HCT116 (cell line): ENCODE measurements around the gene KLHL33. TPM values are rescaled to one million over a fixed set of nuclear protein-coding genes. Genes with fewer than 3 reads are reported as not detected.

Source experiments
- ATAC-seq: fragments of 200-7000 bp; cut with Tn5 transposase; 2 replicates; pipeline ENCODE4 v1.9.1; 2020; ENCODE audit warnings: mild to moderate bottlenecking, moderate library complexity
- BruUV-seq: library from RNA; stranded (reverse); fragments of 400-500 nt; replicated peaks from 2 replicates; lab custom pipeline; 2021; lab: Mats Ljungman, UMichigan
- CTCF ChIA-PET: fragments of 300-600 bp; sonication (Branson Sonifier 250); formaldehyde crosslinking; loops from one replicate; lab custom pipeline; 2021; ENCODE audit warnings: antibody characterized with exemption; lab: Charles Lee
- POLR2A ChIA-PET: fragments of 300-600, 350-600 bp; sonication (Branson Sonifier 250); formaldehyde crosslinking; loops from one replicate; lab custom pipeline; 2021; ENCODE audit warnings: antibody characterized with exemption; lab: Charles Lee
- RAD21 ChIA-PET, 2 experiments: fragments of 300-600 bp; sonication (Branson Sonifier 250); formaldehyde crosslinking; loops; one replicate each; lab custom pipeline; 2023; ENCODE audit warnings: low total read pairs in 2 of 2; ENCODE audit not compliant: uncharacterized antibody in 2 of 2, unreplicated experiment in 2 of 2, low non-redundant PET in 1 of 2; lab: Charles Lee
- DNase-seq: peaks from one replicate; pipeline ENCODE4 v3.0.0-alpha.2; 2010; ENCODE audit warnings: low read depth, low spot score
- H2AFZ ChIP-seq: fragments of 200-600 bp; shearing (Covaris generic), sonication (generic); 2 replicates; pipeline ENCODE4 v1.6.1; 2017; ENCODE audit warnings: low read depth, mixed run types, mixed read lengths, antibody characterized with exemption, low read length; ENCODE audit not compliant: poor library complexity, severe bottlenecking
- H3K27ac ChIP-seq: 2 replicates; pipeline ENCODE4 v1.5.1; 2012; ENCODE audit warnings: low read depth, low read length
- H3K27me3 ChIP-seq: fragments of 200-600 bp; sonication (generic); 2 replicates; pipeline ENCODE4 v1.6.1; 2016; ENCODE audit warnings: mixed run types, low read length, mixed read lengths; ENCODE audit not compliant: insufficient read depth
- H3K36me3 ChIP-seq, 2 experiments: fragments of 200-500 bp in 1 of 2; fragments of 200-600 bp in 1 of 2; sonication (Bioruptor generic) in 1 of 2; sonication (generic) in 1 of 2; 2 replicates each; pipeline versions ENCODE4 v1.5.1 to v1.6.1; 2014 to 2016; ENCODE audit warnings: low read length in 2 of 2, inconsistent platforms in 1 of 2, mixed read lengths in 1 of 2, mixed run types in 1 of 2; ENCODE audit not compliant: insufficient read depth in 2 of 2, control insufficient read depth in 1 of 2
- H3K4me1 ChIP-seq, 2 experiments: fragments of 200-600 bp in 1 of 2; sonication (generic) in 1 of 2; 2 replicates each; pipeline versions ENCODE4 v1.5.1 to v1.6.1; 2012 to 2017; ENCODE audit warnings: low read length in 2 of 2, inconsistent platforms in 1 of 2, mild to moderate bottlenecking in 1 of 2, mixed read lengths in 1 of 2, mixed run types in 1 of 2, moderate library complexity in 1 of 2; ENCODE audit not compliant: insufficient read depth in 2 of 2, control insufficient read depth in 1 of 2
- H3K4me2 ChIP-seq: fragments of 200-600 bp; sonication (generic); 2 replicates; pipeline ENCODE4 v1.6.1; 2017; ENCODE audit warnings: mixed run types, low read length, mixed read lengths
- H3K4me3 ChIP-seq, 2 experiments: fragments of 200-600 bp in 1 of 2; sonication (generic) in 1 of 2; replicated peaks in 1 of 2; 2 replicates each; pipeline ENCODE4 v1.5.1; 2011 to 2016; ENCODE audit warnings: low read length in 2 of 2, control low read depth in 1 of 2, low read depth in 1 of 2, mild to moderate bottlenecking in 1 of 2, mixed read lengths in 1 of 2, mixed run types in 1 of 2
- H3K79me2 ChIP-seq: fragments of 200-600 bp; sonication (generic); 2 replicates; pipeline ENCODE4 v1.6.1; 2017; ENCODE audit warnings: mild to moderate bottlenecking, mixed run types, low read length, moderate library complexity, mixed read lengths; ENCODE audit not compliant: insufficient read depth
- H3K9ac ChIP-seq: fragments of 200-600 bp; sonication (generic); 2 replicates; pipeline ENCODE4 v1.6.1; 2016; ENCODE audit warnings: low read length, mixed read lengths
- H3K9me2 ChIP-seq: fragments of 200-600 bp; sonication (generic), shearing (Covaris generic); 2 replicates; pipeline ENCODE4 v1.6.1; 2017; ENCODE audit warnings: mixed run types, mild to moderate bottlenecking, moderate library complexity; ENCODE audit not compliant: insufficient read depth
- H3K9me3 ChIP-seq, 2 experiments: fragments of 200-500 bp in 1 of 2; fragments of 200-600 bp in 1 of 2; sonication (Bioruptor generic) in 1 of 2; sonication (generic) in 1 of 2; 2 replicates each; pipeline ENCODE4 v1.6.1; 2014 to 2017; ENCODE audit warnings: low read length in 2 of 2, mixed read lengths in 2 of 2, inconsistent platforms in 1 of 2, low read depth in 1 of 2, mild to moderate bottlenecking in 1 of 2, mixed run types in 1 of 2, moderate library complexity in 1 of 2; ENCODE audit not compliant: control insufficient read depth in 1 of 2, insufficient read depth in 1 of 2
- H4K20me1 ChIP-seq: fragments of 200-600 bp; sonication (generic), shearing (Covaris generic); 2 replicates; pipeline ENCODE4 v1.6.1; 2017; ENCODE audit warnings: mixed run types, mild to moderate bottlenecking, moderate library complexity; ENCODE audit not compliant: insufficient read depth
- CBX3 ChIP-seq: IDR thresholded peaks from 2 replicates; pipeline ENCODE4 v1.6.1; 2012; ENCODE audit warnings: low read depth
- EZH2phosphoT487 ChIP-seq: fragments of 200-600 bp; IDR thresholded peaks from 2 replicates; pipeline ENCODE4 v1.6.1; 2018; ENCODE audit warnings: antibody characterized with exemption, borderline replicate concordance
- FOSL1 ChIP-seq: IDR thresholded peaks from 2 replicates; pipeline ENCODE4 v1.6.1; 2012; ENCODE audit warnings: low read depth
- JUND ChIP-seq: IDR thresholded peaks from 2 replicates; pipeline ENCODE4 v1.6.1; 2012
- POLR2AphosphoS5 ChIP-seq: IDR thresholded peaks from 2 replicates; pipeline ENCODE4 v1.6.1; 2011; ENCODE audit warnings: mild to moderate bottlenecking, low read depth, low read length, moderate library complexity
- REST ChIP-seq: IDR thresholded peaks from 2 replicates; pipeline ENCODE4 v1.6.1; 2012; ENCODE audit warnings: low read depth
- SIN3A ChIP-seq: IDR thresholded peaks from 2 replicates; pipeline ENCODE4 v1.6.1; 2012; ENCODE audit warnings: low read depth
- SP1 ChIP-seq: IDR thresholded peaks from 2 replicates; pipeline ENCODE4 v1.6.1; 2012; ENCODE audit warnings: low read depth
- ZBTB33 ChIP-seq: IDR thresholded peaks from 2 replicates; pipeline ENCODE4 v1.6.1; 2011; ENCODE audit warnings: mild to moderate bottlenecking, low read length, moderate library complexity; ENCODE audit not compliant: insufficient replicate concordance; ENCODE audit errors: extremely low read depth
- intact Hi-C: fragments of 100-400 bp; cut with micrococcal nuclease; formaldehyde crosslinking; loops from 2 replicates; pipeline ENCODE4 v1.10.0; 2022
- total RNA-seq: library from RNA; stranded (reverse); gene quantifications from one replicate; pipeline ENCODE4 v1.2.1, GENCODE V29; 2021; ENCODE audit not compliant: unreplicated experiment
- TF ChIP-seq, protein P1 (sequence below), 3 experiments: fragments of 200-600 bp in 1 of 3; sonication (generic) in 1 of 3; IDR thresholded peaks in 2 of 3; conservative IDR thresholded peaks in 1 of 3; 2 replicates each; pipeline ENCODE4 v1.5.1; 2012 to 2017; ENCODE audit warnings: low read depth in 2 of 3, low read length in 2 of 3, antibody characterized with exemption in 1 of 3, borderline replicate concordance in 1 of 3, control low read depth in 1 of 3, mild to moderate bottlenecking in 1 of 3, mixed read lengths in 1 of 3, mixed run types in 1 of 3, moderate library complexity in 1 of 3; ENCODE audit not compliant: insufficient read depth in 1 of 3

KLHL33 gene
- total RNA-seq, 1 experiment from 2014 or later = 0.05 TPM

GRCh38 chr14:20381341-20381740 is 54.6 kb downstream of the KLHL33 start:
- intact Hi-C loops = no loop called here
- H3K4me2 ChIP-seq = no peak overlapping the region

More at GRCh38 chr14:20381341-20381740, 54.6 kb downstream of the KLHL33 start:
- H3K27me3 ChIP-seq = no peaks in the 10 kb centered on the region
- H3K27ac ChIP-seq = no peak overlapping the region
- no peak for ATAC-seq
- no peaks in the 10 kb centered on the region for H4K20me1 ChIP-seq
- H3K4me1 ChIP-seq = no peaks in the 10 kb centered on the region
- H3K9me3 ChIP-seq = no peaks in the 10 kb centered on the region
- peaks cover 32 to 43% of the 10 kb centered on the region in 2 experiments; a peak in 3 of 4 replicates for H3K36me3 ChIP-seq
- BruUV-seq = no TSS peak
- no peak overlapping the region for H3K4me3 ChIP-seq
- no peak overlapping the region for H2AFZ ChIP-seq
- no peak for TF ChIP-seq JUND
- no peak for TF ChIP-seq POLR2AphosphoS5
- TF ChIP-seq SIN3A = no peak
- TF ChIP-seq, protein P1, sequence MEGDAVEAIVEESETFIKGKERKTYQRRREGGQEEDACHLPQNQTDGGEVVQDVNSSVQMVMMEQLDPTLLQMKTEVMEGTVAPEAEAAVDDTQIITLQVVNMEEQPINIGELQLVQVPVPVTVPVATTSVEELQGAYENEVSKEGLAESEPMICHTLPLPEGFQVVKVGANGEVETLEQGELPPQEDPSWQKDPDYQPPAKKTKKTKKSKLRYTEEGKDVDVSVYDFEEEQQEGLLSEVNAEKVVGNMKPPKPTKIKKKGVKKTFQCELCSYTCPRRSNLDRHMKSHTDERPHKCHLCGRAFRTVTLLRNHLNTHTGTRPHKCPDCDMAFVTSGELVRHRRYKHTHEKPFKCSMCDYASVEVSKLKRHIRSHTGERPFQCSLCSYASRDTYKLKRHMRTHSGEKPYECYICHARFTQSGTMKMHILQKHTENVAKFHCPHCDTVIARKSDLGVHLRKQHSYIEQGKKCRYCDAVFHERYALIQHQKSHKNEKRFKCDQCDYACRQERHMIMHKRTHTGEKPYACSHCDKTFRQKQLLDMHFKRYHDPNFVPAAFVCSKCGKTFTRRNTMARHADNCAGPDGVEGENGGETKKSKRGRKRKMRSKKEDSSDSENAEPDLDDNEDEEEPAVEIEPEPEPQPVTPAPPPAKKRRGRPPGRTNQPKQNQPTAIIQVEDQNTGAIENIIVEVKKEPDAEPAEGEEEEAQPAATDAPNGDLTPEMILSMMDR (IDR thresholded peaks at IDR 0.05 in 2 of 3, conservative IDR thresholded peaks at IDR 0.05 in 1 of 3; ENCODE audit: borderline replicate concordance in 1 of 3, insufficient read depth in 1 of 3, low read depth in 2 of 3, low read length in 2 of 3) = no peak
- TF ChIP-seq REST = no peak
- TF ChIP-seq SP1 = no peak
- no peak for TF ChIP-seq ZBTB33
- no peak for TF ChIP-seq FOSL1
- TF ChIP-seq CBX3 = no peak
- no peak for TF ChIP-seq EZH2phosphoT487
- TF ChIP-seq, all 23 proteins: peak for 0
- ChIA-PET RAD21 (no interaction called here), CTCF (no interaction called here), POLR2A (no interaction called here)
- Histone ChIP-seq H3K9ac (no peak overlapping the region), H3K9me2 (no peaks in the 10 kb centered on the region), H3K79me2 (no peaks in the 10 kb centered on the region)
- DNase-seq = no peak
